K562 (cell line): ENCODE data around the gene COL11A2. TPM values are rescaled to one million over a fixed set of nuclear protein-coding genes. Genes with fewer than 3 reads are reported as not detected.

ENCODE experiments used
- ATF1 ChIP-seq, 2 experiments: fragments of 450-650 bp in 1 of 2; IDR thresholded peaks; 2 replicates each; pipeline ENCODE4 v1.6.1; 2016; ENCODE audit warnings: missing compliant biosample characterization in 1 of 2, missing genetic modification characterization in 1 of 2
- CEBPB ChIP-seq: fragments of 450-650 bp; IDR thresholded peaks from 2 replicates; pipeline ENCODE4 v1.6.1; 2016; ENCODE audit warnings: missing genetic modification characterization, missing compliant biosample characterization
- CREM ChIP-seq: IDR thresholded peaks from 2 replicates; pipeline ENCODE4 v1.6.1; 2014; ENCODE audit warnings: antibody characterized with exemption, low read depth
- E2F1 ChIP-seq: sonication (generic); formaldehyde crosslinking; IDR thresholded peaks from 2 replicates; pipeline ENCODE4 v1.8.1; 2023; ENCODE audit warnings: mild to moderate bottlenecking, missing genetic modification reagents, moderate library complexity
- ESRRA ChIP-seq: fragments of 450-650 bp; IDR thresholded peaks from 2 replicates; pipeline ENCODE4 v1.6.1; 2014; ENCODE audit warnings: low read depth, mild to moderate bottlenecking, moderate library complexity, borderline replicate concordance
- MGA ChIP-seq: fragments of 450-650 bp; IDR thresholded peaks from 2 replicates; pipeline ENCODE4 v1.6.1; 2016; ENCODE audit warnings: mild to moderate bottlenecking, moderate library complexity
- MIER1 ChIP-seq: fragments of 450-650 bp; IDR thresholded peaks from 2 replicates; pipeline ENCODE4 v1.6.1; 2016; ENCODE audit warnings: antibody characterized with exemption, mild to moderate bottlenecking, low read depth
- PHB2 ChIP-seq: fragments of 450-650 bp; IDR thresholded peaks from 2 replicates; pipeline ENCODE4 v1.6.1; 2017; ENCODE audit warnings: low read depth
- RBM14 ChIP-seq: fragments of 200-400 bp; formaldehyde crosslinking; IDR thresholded peaks from 2 replicates; pipeline ENCODE4 v1.6.1; 2018; ENCODE audit warnings: low read depth, mild to moderate bottlenecking, low read length, moderate library complexity, borderline replicate concordance; ENCODE audit not compliant: insufficient read depth
- RUNX1 ChIP-seq: sonication (generic); IDR thresholded peaks from 2 replicates; pipeline ENCODE4 v1.6.1; 2016; ENCODE audit warnings: antibody characterized with exemption, low read depth
- ZNF764 ChIP-seq: fragments of 250-450 bp; sonication (Bioruptor Pico); IDR thresholded peaks from 2 replicates; pipeline ENCODE4 v1.4.0; 2020; ENCODE audit warnings: low read depth, mild to moderate bottlenecking, moderate library complexity
- polyA plus RNA-seq, 8 experiments: library from polyadenylated mRNA; depleted of rRNA in 4 of 8; stranded (reverse) in 5 of 8; unstranded in 3 of 8; fragments of >200 nt; fragmentation: Nextera tagmentation in 2 of 8; fragmentation: Illumina TruSeq in 1 of 8; extraction: Ambion mirVana in 2 of 8; extraction: Trizol in 1 of 8; gene quantifications; 2 replicates each; pipeline versions ENCODE4 v1.2.1 to v1.2.3, GENCODE V29; 2011 to 2014; ENCODE audit warnings: inconsistent platforms in 1 of 8, missing spikeins in 1 of 8
- total RNA-seq, 7 experiments: library from RNA; depleted of rRNA in 6 of 7; stranded (reverse); fragments of >200 nt in 6 of 7; fragmentation: Illumina TruSeq in 2 of 7; extraction: Trizol in 2 of 7; gene quantifications; 2 replicates each; pipeline versions ENCODE4 v1.2.1 to v1.2.3, GENCODE V29; 2011 to 2021; ENCODE audit warnings: low replicate concordance in 1 of 7

The COL11A2 gene
- total and polyA plus RNA-seq, 9 of the 15 experiments (the other 6 are each of a cell fraction or from before 2014, with no cell fraction given): 0.04 to 0.35 (median 0.09) TPM; not detected in 1

GRCh38 chr6:33205191-33206026, 13.1 kb upstream of the COL11A2 start (continued):
- TF ChIP-seq CREM (peak; percentile 31; the same call in 1 of the 2 replicates), E2F1 (CRISPR knock-in tag) (0 out of 2 replicates have a peak, but pooled peaks have one; percentile 51), ATF1 (CRISPR knock-in tag; IDR thresholded peaks at IDR 0.05) (no peak), ATF1 (tag; IDR thresholded peaks at IDR 0.05) (0 out of 2 replicates have a peak, but pooled peaks have one; percentile 28), CEBPB (tag) (peak; percentile 33; the same call in 1 of the 2 replicates), RBM14 (no peak), PHB2 (no peak), ESRRA (peak; percentile 34; the same call in 1 of the 2 replicates), MGA (peak; percentile 32; the same call in 1 of the 2 replicates), MIER1 (0 out of 2 replicates have a peak, but pooled peaks have one; percentile 40), RUNX1 (no peak), ZNF764 (CRISPR knock-in tag) (no peak)
